ENCODE data around the gene DYNLL1.

DNA sequence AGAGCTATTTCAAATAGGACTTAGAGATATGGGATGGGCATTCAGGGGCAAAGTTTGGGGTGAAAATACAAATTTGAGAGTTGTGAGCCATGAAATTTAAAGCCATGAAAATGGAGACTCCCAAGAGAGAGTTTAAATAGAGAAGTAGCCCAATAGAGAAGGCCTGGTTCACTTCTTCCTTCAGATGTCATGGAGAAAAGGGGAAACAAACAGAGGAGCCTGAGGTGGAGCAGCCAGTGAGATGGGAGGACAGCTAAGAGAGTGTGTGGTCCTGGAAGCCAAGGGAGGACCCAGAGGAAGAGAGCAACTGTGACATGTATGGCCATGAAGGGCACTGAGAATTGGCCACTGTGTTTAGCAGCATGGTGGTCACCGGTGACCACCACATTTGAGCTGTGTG lies 12.3 kb upstream of the DYNLL1 start:
- TF ChIP-seq, protein P1, sequence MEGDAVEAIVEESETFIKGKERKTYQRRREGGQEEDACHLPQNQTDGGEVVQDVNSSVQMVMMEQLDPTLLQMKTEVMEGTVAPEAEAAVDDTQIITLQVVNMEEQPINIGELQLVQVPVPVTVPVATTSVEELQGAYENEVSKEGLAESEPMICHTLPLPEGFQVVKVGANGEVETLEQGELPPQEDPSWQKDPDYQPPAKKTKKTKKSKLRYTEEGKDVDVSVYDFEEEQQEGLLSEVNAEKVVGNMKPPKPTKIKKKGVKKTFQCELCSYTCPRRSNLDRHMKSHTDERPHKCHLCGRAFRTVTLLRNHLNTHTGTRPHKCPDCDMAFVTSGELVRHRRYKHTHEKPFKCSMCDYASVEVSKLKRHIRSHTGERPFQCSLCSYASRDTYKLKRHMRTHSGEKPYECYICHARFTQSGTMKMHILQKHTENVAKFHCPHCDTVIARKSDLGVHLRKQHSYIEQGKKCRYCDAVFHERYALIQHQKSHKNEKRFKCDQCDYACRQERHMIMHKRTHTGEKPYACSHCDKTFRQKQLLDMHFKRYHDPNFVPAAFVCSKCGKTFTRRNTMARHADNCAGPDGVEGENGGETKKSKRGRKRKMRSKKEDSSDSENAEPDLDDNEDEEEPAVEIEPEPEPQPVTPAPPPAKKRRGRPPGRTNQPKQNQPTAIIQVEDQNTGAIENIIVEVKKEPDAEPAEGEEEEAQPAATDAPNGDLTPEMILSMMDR (IDR thresholded peaks at IDR 0.05; ENCODE audit: low read depth, low read length) = no peak
- no peak for TF ChIP-seq EZH2phosphoT487 (IDR thresholded peaks at IDR 0.05; ENCODE audit: low read depth)
